HPDE6-E6E7 (cell line): ENCODE data around the gene ST8SIA1.
A peak's percentile ranks its signal among the peaks of the same experiment; 100 is the strongest.

Experiments used
- DNase-seq: peaks from one replicate; pipeline ENCODE4 v3.0.0; 2011; ENCODE audit warnings: missing footprints; ENCODE audit errors: extremely low spot score

ST8SIA1 gene

DNA sequence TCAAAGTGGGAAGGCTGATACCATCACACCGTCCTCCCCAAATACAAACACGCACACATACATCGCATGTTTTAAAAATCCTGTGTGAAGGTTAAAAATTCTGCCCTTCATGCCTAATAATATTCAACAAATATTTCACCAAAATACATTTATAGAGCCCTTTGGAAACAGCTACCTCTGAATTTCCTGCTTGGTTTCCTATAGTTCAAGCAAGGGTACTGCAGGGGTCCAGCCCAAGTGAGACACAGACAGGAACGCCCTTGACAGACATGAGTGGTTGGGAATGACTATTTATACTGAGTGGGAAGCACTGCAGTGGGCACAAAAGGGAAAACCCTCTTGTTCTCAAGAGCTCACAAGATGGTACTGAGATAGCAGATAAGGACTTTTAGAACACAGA, 51.0 kb downstream of the ST8SIA1 start:
- DNase-seq = no peak

DNA sequence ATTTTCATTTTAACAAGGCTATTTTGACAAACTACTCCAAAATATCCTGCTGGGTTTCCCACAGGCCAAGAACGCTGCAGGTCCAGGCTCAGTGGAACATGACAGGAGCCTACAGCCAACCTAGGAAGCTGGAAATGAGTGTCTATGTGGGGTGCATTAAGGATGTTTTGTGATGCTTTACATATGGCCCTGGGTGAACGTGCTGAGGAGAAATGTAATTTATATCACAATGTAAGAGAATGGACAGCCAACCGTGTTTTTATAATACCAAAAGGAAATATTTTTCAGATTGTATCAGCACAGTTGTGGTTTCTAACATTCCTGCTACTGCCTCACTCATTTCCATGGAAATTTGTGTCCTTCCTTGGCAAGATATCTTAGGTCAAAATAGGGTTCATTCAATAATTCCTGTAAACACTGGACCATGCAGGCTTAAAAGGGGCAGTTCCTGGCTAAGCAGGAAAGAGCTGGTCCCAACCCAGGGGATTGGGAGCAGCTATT, 51.5 kb downstream of the ST8SIA1 start:
- no peak for DNase-seq

DNA sequence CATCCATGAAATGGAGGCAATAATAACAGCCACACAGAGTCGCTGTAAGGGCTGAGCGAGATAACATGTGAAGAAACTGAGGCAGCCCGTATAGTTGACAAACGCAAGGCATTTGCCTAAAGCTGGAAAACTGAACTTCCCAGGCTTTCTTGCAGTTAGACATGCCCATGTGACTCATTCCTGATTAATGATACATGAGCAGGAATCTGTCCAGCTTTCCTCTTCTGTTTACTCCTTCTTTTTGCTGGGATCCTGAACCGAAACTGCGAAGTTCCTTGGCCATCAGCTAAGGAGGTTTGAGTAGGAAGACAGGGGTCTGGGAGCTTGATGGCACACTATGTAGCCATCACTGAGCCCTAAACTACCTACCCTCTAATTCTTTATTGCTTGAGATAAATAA, 52.2 kb downstream of the ST8SIA1 start:
- no peak for DNase-seq

DNA sequence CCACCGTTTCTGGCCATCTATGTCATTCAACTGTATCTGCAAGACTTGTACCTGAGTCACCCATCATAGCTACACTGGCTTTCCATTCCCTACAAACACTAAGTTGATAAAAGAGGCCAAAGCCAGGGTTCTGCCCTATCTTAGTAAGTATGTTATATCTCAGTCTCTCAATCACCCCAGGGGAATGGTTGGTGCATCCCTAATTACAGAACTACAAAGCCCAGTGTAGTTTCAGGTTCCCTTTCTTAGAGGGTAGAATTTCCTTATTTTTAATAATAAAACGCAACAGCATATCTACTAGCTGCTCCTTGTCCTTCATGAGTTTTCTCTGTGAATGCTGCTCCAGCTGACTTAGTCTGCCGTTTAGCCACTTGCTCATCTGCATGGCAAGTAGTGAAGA, 57.6 kb downstream of the ST8SIA1 start:
- DNase-seq = no peak

DNA sequence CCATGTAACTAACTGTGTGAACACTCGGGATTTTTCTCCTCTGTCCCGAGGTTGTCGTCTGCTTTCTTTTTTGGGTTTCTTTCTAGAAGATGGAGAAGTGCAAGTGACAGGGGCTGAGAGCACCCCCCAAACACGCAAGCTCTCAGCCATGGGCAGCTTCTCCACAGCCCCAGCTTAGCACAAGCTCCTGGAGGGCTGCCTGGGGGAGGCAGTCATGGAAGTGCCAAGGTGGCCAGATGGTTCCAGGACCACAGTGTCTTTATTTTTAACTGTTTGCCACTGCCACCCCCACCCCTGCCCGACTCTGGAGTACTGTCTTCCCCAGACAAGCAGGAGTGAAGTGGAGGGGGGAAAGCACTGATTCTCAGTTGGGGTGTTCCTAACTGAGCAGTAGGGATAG, 58.2 kb downstream of the ST8SIA1 start:
- no peak for DNase-seq

DNA sequence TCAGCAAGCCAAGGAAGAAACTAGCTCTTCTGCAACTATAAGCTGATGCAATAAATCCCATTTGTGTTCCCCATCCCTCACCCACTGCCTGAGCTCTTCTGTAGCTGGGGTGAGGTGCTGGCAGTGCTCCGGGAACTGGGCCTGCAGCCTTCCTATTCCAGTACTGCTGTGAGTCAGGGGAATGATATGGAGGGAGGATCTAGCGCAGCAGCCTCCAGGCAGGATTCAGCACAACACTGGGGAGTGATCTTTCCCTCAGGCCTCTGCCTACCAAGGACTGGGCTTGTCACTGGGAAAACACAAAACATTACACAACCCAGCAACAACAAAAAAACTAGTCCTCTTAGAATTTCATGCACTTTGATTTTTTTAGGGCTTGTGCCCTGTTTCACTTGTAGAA, 58.7 kb downstream of the ST8SIA1 start:
- peak; percentile 69 for DNase-seq

DNA sequence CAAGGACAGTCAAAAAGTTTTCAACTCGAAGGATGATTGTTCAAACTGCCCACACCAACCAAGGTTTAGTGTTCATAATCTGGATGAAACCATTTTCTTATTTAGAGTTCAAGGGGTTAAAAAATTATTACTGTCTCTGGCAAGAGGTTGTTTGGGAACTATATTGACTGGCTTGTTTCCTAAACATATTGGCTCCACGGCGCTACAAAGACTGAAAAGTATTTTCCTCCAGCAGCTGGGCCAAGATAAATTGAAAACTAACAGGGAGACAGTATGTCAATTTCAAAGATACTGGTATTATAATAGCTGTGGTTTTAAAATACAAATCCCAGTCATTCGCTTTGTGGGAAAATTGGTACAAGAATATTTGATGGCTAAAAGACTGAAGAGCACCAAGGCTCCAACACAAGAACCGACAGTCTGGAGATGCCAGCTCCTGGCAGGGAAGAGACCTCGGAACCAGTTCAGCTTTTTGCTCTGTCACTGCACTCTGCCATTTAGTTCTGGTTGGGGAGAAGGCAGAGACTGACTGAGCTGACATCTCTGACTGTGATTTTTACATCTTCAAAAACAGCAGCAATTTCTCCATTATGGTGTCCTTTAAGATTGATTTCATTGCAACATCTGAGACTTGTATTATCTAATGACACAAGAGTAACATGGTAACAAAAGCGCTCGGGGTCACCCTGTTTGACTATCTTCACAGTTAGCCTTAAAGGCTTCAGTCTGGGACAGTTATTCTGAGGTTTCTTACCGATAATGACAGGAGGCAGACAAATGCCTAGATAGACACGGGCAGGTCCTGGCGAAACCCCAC, 62.0 kb downstream of the ST8SIA1 start:
- no peak for DNase-seq

DNA sequence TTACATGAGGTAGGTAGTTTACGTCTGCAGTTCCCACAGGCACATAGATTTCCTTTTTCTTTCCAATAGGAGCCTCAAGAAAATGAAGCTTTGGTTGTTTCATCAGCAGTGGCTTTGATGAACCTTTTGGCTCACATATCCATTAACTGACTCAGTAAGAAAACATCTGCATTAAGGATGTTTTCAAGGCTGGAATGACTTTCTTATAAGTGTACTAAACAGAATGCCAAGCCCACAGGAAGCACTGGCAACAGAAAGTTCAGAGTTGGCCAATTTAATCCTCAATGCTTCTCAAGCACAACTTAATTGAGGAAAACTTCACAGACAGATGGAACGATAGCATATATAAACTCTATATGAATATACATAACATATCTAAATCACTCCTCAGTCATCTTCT, 63.5 kb downstream of the ST8SIA1 start:
- peak; percentile 17 for DNase-seq

DNA sequence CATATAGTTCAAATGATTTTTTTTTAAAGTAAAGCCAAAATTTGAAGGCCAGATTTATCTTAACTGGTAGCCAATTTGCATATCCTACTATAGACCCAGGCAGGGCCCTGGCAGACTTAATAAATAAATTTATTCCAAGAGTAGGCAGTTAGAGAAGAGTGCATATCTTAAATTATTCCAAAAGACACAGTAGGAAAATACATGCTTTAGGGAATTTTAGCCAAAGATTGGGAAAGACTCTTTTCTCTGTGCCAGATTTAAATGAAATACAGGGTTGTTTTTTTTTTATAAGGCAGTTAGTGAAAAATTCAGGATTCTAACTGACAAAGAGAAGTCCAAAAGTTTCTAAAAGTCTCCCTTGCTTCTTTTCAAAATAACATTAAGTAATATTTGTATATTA, 65.5 kb downstream of the ST8SIA1 start:
- DNase-seq = no peak

DNA sequence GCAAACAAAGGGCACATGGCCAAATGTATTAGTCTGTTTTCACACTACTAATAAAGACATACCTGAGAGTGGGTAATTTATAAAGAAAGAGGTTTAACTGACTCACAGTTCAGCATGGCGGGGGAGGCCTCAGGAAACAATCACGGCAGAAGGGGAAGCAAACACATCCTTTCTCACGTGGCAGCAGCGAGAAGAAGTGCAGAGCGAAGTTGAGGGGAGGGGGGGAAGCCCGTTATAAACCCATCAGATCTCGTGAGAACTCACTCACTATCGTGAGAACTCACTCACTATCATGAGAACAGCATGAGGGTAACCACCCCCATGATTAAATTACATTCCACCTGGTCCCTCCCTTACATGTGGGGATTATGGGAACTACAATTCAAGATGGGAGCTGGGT, 66.1 kb downstream of the ST8SIA1 start:
- no peak for DNase-seq

DNA sequence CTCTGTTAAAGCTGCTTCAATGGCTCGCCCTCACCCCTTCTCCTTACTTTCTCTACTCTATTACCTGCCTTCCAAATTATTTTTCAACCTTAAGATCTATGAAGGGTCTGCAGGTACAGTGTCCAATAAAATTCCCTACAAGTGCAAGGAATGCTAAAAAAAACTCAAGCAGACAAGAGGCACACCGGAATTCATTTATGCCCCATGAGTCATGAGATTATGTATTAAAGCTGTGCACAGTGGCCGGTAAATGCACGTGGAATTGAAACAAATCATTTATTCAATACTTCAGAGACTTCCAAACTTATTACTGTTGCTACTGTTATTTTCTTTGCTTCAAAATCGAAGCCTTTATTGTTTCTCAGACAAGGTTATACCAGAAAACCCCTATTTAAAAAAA, 68.4 kb downstream of the ST8SIA1 start:
- DNase-seq = no peak

DNA sequence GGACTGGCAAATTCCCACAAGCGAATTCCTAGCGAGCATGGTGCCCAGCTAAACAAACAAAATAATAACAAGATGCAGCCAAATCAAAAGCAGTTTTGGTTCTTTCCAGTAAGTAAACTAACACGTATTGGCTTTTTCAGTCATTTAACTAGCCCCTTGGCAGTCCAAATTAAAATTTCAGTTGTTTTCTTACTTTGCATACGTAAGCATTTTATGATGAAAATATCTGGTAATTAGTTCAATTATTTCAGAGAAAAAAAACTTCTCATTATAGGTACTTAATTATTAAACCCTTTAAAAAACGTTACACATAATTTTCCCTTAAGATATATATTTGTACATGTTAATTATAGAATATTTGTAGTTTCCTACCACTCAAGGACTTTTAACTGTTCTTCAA, 70.1 kb downstream of the ST8SIA1 start:
- DNase-seq = no peak

DNA sequence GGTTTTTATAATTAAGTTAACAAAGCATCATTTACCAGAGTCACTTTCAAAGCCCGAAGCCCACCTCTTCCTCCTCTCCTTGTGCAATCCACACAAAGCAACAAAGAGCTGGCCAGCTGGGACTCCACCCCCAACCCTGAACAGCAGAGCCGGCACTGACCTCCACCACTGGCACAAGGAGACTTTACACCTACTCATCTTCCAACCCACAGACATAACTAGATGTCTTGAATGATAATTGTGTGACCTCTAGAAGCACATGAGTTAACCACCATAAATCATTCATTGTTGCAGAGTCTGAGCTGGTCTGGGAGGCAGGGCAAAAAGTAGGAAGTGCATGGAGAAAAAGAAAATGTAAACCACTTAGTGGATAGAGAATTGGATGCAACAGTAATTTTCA, 72.2 kb downstream of the ST8SIA1 start:
- DNase-seq = no peak

DNA sequence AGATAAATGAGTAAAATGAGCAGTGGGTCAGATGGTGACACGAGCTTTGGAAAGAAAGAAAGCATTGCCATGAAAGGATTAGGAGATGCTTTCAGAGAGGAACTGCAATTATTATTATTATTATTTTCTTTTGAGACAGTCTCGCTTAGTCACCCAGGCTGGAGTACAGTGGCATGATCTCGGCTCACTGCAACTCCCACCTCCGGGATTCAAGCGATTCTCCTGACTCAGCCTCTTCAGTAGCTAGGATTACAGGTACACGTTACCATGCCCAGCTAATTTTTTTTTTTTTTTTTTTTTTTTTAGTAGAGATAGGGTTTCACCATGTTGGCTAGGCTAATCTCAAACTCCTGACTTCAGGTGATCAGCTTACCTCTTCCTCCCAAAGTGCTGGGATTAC, 77.4 kb downstream of the ST8SIA1 start:
- DNase-seq = no peak

DNA sequence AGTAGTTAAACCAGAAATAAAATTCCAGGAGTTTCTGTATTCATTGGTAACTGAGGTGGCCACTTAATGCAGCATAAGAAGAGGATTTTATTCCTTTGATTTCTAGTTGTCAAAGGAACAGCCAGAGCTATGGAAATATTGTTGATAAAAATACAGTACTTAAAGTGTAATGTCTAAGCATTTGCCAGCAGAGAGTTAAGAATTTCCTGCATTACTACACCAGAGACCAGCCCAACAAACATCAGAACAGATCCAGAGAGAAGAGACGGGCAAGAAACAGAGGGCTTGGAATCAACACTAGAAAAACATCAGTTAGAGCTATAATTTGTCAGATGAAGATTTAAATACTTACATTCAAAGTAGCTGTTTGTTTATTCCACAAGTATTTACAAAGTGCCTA, 77.9 kb downstream of the ST8SIA1 start:
- DNase-seq = no peak

DNA sequence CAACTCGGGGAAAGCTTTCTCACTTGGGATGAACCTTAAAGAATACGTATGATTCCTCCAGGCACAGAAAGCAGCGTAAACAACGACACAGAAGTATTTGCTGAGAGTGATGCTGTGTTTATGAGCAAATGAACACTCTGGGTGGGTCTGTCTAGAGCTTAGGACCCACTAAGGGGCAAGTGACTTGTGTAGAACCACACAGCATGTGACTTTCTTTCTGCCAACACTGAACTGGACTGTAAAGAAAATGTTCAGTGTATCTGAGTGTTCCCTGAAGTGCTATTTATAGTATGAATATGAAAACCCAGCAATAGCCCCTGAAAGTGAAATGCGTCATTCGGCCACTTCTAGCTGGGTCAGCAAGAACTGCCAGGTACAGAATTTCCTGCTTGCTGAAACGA, 78.5 kb downstream of the ST8SIA1 start:
- no peak for DNase-seq

DNA sequence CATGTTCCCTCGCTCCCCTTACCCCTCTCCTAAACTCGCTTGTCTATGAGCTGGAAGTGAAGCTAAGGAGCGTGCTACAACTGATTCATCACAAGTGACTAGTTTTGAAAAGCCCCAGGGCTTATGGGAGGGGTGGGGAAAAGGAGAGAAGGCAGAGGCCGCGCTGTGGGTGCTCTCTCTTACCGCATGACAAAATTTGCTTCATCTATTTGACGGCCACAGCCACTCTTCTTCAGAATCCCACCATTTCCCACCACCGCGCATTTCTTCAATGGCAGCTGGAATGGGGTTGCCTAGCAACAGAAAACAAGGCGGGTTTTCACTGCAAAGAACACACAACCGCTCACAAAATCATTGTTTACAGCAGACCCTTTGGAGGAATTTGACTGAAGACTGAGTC, 79.4 kb downstream of the ST8SIA1 start:
- DNase-seq = peak; percentile 56

DNA sequence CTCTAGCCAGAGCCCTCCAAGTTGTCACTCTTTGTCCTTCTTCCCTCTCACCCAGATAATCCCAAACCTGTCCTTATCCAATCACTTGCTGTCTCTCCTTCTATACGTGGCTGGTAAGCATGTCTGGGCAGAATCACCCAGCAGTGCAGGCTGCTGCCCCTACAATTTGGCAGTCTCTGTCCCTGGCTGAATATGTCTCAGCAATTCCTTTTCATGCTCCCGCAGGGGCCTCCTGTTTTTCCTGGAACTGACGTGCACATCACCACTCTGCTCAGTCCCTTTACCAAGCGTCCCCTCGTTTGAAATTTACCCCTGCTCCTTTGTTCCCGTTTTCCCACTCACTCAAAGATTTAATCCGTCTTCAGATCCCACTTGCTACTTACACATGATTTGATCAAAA, 80.0 kb downstream of the ST8SIA1 start:
- DNase-seq = no peak

DNA sequence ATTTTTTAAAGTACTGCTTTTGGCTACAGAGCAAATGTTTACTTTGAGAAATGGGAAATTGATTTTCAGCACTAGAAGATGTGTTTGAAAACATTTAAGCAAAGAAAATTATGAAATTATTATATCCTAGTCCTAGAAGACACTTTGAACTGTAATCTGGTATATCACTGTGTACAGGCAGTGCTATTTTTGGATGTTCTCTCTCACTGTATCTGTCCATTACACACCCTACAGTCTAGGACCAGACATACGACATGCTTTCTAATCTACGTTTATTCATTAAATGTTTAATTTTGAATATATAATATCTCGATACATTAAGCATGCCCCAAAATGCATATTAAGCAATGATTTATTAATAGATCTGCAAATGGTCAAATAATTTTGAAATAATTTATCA, 82.5 kb downstream of the ST8SIA1 start:
- DNase-seq = no peak

DNA sequence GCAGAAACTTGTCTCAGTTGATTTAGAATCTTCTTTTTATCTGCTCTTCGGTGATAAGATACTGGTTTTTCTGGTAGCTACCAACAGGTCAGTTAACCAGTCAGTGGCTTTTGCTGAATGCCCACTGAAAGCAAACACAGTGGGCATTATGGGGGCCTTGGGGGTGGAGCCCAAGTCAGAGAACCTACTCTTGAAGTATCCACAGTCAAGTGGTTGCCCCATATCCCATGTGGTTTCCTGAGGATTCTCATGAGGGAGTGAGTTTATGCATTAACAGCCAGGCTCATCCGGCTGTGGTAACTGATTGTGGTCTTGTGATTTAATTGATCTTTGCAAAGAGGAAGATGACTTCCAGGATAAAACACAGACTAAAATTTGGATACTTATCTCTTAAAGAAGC, 83.7 kb downstream of the ST8SIA1 start:
- DNase-seq = no peak

DNA sequence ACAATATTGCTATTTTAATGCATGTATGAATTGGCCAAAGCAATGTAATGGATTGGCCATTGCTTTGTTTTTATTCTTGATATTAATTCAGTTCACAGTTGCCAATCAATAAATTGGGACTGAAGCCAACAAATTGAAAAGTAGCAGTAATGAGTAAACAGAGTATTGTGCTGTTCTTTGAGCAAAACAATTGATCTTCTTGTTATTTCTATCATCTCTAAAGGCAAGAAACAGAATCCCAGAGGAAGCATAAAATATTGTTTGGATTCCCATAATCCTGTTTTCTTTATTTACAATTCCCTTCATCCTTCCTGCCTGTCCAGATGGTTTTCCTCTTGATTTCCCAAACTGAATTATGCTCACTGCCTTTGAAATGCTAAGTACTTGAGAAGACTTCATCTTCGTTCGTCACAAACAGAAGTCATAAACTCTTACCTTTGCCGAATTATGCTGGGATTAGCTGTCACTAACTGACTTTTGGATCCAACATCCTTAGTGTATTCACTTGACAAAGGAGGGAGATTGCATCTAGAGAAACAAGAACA, 85.9 kb downstream of the ST8SIA1 start:
- no peak for DNase-seq

DNA sequence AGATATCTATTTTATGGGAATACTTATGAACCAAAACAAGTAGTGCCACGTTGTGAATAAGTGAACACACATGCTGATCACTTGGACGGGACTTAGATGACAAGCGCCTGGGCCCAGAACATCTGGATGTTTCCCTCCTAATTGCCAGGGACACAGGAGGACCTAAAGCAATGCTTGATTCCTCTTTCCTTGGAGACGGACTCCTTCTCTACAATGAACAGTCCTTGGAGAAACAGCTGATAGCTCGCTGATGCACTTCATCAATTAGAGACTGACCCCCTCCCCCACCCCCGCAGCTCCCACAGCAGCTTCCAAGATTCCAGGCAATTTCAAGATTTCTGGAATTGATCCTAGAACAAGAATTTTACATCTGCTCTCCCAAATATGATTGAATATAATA, 86.4 kb downstream of the ST8SIA1 start:
- no peak for DNase-seq

DNA sequence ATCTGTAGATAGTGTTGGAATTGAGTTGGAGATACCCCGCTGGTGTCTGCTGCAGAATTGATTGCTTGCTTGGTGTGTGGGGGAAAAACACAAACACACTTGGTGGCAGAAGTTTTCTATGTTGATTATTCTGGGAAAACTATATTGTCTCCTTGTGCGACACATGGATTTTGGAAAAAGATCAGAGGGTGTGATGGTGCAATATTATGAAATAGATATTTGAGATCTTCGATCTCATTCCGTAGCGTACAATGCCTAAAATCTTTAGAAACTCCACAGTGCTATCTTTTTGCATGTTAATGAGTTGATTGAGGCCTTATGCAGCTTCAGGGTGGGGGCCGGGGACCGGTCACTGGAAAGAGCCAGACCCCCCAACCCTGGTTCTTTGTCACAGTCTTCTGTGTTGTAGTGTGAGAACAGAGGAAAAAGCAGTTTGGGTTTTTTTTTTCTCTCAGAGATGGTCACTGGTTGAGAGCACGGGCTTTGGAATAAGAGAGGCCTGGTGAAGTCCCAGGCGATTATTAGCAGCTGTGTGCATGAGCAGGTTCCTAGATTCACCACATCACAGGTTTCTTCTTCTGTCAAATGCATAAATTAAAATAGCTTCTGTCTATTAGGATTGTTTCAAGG, 88.2 kb downstream of the ST8SIA1 start:
- DNase-seq = no peak
